Neural progenitor cell (in vitro differentiated cells): ENCODE data around the gene PCSK6. TPM values are rescaled to one million over a fixed set of nuclear protein-coding genes. Genes with fewer than 3 reads are reported as not detected.

Source experiments
- DNase-seq: peaks from one replicate; pipeline ENCODE4 v3.0.0-alpha.2; 2016; ENCODE audit warnings: low spot score
- H2AFZ ChIP-seq: fragments of 200-600 bp; sonication (generic); replicated peaks from 2 replicates; pipeline ENCODE4 v1.6.1; 2016; ENCODE audit warnings: antibody characterized with exemption
- H3F3A ChIP-seq: fragments of 200-600 bp; sonication (generic); 2 replicates; pipeline ENCODE4 v1.6.1; 2016; ENCODE audit warnings: antibody characterized with exemption, low read depth
- H3K27ac ChIP-seq: fragments of 200-600 bp; sonication (generic); 2 replicates; pipeline ENCODE4 v1.5.1; 2016; ENCODE audit warnings: mild to moderate bottlenecking
- H3K27me3 ChIP-seq: fragments of 200-600 bp; sonication (generic); 2 replicates; pipeline ENCODE4 v1.6.1; 2016; ENCODE audit warnings: mild to moderate bottlenecking, moderate library complexity
- H3K36me3 ChIP-seq: fragments of 200-600 bp; sonication (generic); 2 replicates; pipeline ENCODE4 v1.5.1; 2016
- H3K4me1 ChIP-seq: fragments of 200-600 bp; sonication (generic); 2 replicates; pipeline ENCODE4 v1.6.1; 2016; ENCODE audit warnings: mixed run types
- H3K4me2 ChIP-seq: fragments of 200-600 bp; sonication (generic); 2 replicates; pipeline ENCODE4 v1.6.1; 2016
- H3K4me3 ChIP-seq: fragments of 200-600 bp; sonication (generic); 2 replicates; pipeline ENCODE4 v1.5.1; 2016
- H3K79me2 ChIP-seq: fragments of 200-600 bp; sonication (generic); 2 replicates; pipeline ENCODE4 v1.6.1; 2016; ENCODE audit warnings: low read depth
- H3K9ac ChIP-seq: fragments of 200-600 bp; sonication (generic); 2 replicates; pipeline ENCODE4 v1.6.1; 2016
- H3K9me3 ChIP-seq: fragments of 200-600 bp; sonication (generic); 2 replicates; pipeline ENCODE4 v1.5.1; 2016; ENCODE audit warnings: low read depth
- H4K20me1 ChIP-seq: fragments of 200-600 bp; sonication (generic); 2 replicates; pipeline ENCODE4 v1.6.1; 2016; ENCODE audit warnings: low read depth
- H3K27ac Mint-ChIP-seq: 3 replicates; pipeline ENCODE4 v1.8.0; 2021; ENCODE audit warnings: mixed read lengths
- H3K27me3 Mint-ChIP-seq: 2 replicates; pipeline ENCODE4 v1.8.0; 2022; ENCODE audit warnings: low read depth, mild to moderate bottlenecking, inconsistent platforms, moderate library complexity, mixed read lengths; ENCODE audit not compliant: insufficient read depth
- H3K36me3 Mint-ChIP-seq: 3 replicates; pipeline ENCODE4 v1.8.0; 2021; ENCODE audit warnings: mixed read lengths
- H3K4me1 Mint-ChIP-seq: 3 replicates; pipeline ENCODE4 v1.8.0; 2021; ENCODE audit warnings: mixed read lengths
- H3K4me3 Mint-ChIP-seq: 3 replicates; pipeline ENCODE4 v1.8.0; 2021; ENCODE audit warnings: mild to moderate bottlenecking, moderate library complexity, mixed read lengths
- H3K9me3 Mint-ChIP-seq: 3 replicates; pipeline ENCODE4 v1.8.0; 2020; ENCODE audit warnings: mixed read lengths
- EZH2 ChIP-seq: fragments of 200-600 bp; sonication (generic); IDR thresholded peaks from 2 replicates; pipeline ENCODE4 v1.6.1; 2017; ENCODE audit warnings: antibody characterized with exemption, mild to moderate bottlenecking, moderate library complexity
- EZH2phosphoT487 ChIP-seq: fragments of 200-600 bp; sonication (generic); IDR thresholded peaks from 2 replicates; pipeline ENCODE4 v1.6.1; 2017; ENCODE audit warnings: antibody characterized with exemption
- total RNA-seq: library from RNA; depleted of rRNA; stranded (reverse); fragments of >200 nt; gene quantifications from 2 replicates; pipeline ENCODE4 v1.2.3, GENCODE V29; 2015; ENCODE audit warnings: low replicate concordance
- TF ChIP-seq, protein P1 (sequence below): fragments of 200-600 bp; sonication (generic); IDR thresholded peaks from 2 replicates; pipeline ENCODE4 v1.5.1; 2017; ENCODE audit warnings: antibody characterized with exemption, mild to moderate bottlenecking

PCSK6 gene
- total RNA-seq, 1 donor from 2014 or later, result 1.9 TPM

DNA sequence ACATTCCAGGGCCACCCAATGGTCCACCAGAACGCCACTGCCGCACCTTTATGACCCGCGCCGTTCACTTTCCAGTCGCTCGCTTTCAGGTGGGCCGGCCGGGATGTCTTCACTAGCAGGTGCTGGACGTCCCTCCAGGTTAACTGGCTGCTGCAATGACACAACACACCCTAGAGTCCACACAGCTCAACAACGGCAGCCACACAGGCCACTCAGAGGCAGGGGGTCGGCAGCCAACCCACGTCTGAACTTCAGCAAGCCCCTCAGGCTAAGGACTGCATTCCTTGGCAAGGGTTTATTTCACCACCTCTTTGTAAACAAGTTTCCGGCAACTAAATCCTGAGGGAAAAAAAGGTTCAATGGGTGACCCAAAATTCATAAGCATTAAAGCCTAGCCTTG lies 105.2 kb downstream of the PCSK6 start:
- Histone ChIP-seq H4K20me1 (no peaks in the 10 kb centered on the region), H3K4me3 (no peak overlapping the region), H3K4me1 (peaks cover 4% of the 10 kb centered on the region), H3K79me2 (no peaks in the 10 kb centered on the region), H2AFZ (no peak overlapping the region), H3K27me3 (no peaks in the 10 kb centered on the region), H3K36me3 (no peaks in the 10 kb centered on the region), H3F3A (no peaks in the 10 kb centered on the region), H3K9ac (no peak overlapping the region), H3K9me3 (no peaks in the 10 kb centered on the region), H3K4me2 (no peak overlapping the region), H3K27ac (no peak overlapping the region)
- Mint-ChIP-seq H3K27ac (no peak overlapping the region), H3K4me3 (no peak overlapping the region), H3K27me3 (peaks cover 9% of the 10 kb centered on the region), H3K9me3 (no peaks in the 10 kb centered on the region), H3K4me1 (peaks cover 4% of the 10 kb centered on the region), H3K36me3 (peaks cover 3% of the 10 kb centered on the region)
- TF ChIP-seq EZH2 (no peak), EZH2phosphoT487 (no peak)
- TF ChIP-seq, protein P1, sequence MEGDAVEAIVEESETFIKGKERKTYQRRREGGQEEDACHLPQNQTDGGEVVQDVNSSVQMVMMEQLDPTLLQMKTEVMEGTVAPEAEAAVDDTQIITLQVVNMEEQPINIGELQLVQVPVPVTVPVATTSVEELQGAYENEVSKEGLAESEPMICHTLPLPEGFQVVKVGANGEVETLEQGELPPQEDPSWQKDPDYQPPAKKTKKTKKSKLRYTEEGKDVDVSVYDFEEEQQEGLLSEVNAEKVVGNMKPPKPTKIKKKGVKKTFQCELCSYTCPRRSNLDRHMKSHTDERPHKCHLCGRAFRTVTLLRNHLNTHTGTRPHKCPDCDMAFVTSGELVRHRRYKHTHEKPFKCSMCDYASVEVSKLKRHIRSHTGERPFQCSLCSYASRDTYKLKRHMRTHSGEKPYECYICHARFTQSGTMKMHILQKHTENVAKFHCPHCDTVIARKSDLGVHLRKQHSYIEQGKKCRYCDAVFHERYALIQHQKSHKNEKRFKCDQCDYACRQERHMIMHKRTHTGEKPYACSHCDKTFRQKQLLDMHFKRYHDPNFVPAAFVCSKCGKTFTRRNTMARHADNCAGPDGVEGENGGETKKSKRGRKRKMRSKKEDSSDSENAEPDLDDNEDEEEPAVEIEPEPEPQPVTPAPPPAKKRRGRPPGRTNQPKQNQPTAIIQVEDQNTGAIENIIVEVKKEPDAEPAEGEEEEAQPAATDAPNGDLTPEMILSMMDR, result no peak
- no peak for DNase-seq

DNA sequence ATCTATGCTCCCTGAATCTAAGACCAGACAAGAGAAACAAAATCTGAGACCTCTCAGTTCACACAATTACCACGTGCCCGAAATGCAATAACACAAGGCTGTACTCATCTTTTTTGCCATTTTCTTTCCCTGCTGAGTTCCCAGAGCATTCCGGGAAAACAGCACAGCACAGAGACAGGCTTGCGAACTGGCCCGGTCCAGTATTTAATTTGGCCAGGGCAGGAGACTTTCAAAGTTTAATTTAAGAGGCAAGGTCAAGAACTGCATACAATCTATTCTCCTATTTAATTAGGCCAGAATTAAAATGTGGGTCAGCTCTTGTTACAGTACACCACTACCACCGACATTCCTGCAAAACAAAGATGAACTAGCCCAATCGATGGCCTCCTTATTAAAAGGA lies 107.0 kb downstream of the PCSK6 start:
- H3K36me3 ChIP-seq, result no peaks in the 10 kb centered on the region
- Mint-ChIP-seq H3K4me1 (peaks cover 7% of the 10 kb centered on the region), H3K4me3 (no peak overlapping the region), H3K9me3 (no peaks in the 10 kb centered on the region), H3K27me3 (peaks cover 9% of the 10 kb centered on the region), H3K36me3 (peaks cover 3% of the 10 kb centered on the region), H3K27ac (no peak overlapping the region)
- H3K27ac ChIP-seq, result no peak overlapping the region
- H3K4me2 ChIP-seq, result no peak overlapping the region
- H3F3A ChIP-seq, result no peaks in the 10 kb centered on the region
- H3K9ac ChIP-seq, result no peak overlapping the region
- no peak overlapping the region for H2AFZ ChIP-seq
- TF ChIP-seq EZH2, result no peak
- no peak for TF ChIP-seq EZH2phosphoT487
- TF ChIP-seq, protein P1, result no peak
- peaks cover 4% of the 10 kb centered on the region for H3K4me1 ChIP-seq
- no peaks in the 10 kb centered on the region for H3K9me3 ChIP-seq
- no peak overlapping the region for H3K4me3 ChIP-seq
- no peak for DNase-seq
- no peaks in the 10 kb centered on the region for H3K79me2 ChIP-seq
- no peaks in the 10 kb centered on the region for H4K20me1 ChIP-seq
- no peaks in the 10 kb centered on the region for H3K27me3 ChIP-seq

DNA sequence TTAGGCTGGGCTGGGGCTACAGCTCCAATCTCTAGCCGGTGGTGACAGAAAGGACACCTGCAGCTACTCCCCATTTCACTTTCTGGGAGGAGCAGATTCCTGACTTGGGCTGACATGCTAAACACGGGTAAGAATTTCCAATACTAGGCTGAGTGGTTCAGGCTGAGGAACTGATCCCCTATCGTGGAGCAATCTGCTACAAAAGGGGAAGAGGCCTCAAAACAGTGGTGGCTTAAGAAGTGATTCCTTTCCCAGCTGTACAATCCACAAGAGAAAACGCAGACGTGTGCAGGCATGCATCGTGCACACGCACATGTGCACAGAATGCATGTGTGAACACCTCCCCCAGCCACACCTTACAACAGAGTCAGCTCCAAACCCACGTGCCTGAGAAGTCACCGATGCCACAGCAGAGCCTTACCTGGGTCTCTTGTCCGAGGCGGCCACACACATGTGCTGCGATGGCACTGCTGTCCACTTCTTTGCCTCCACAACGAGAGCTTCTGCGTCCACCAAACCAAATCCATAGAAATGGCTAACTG lies 107.8 kb downstream of the PCSK6 start:
- Histone ChIP-seq H3K9me3 (no peaks in the 10 kb centered on the region), H3K27me3 (no peaks in the 10 kb centered on the region), H3K4me1 (peaks cover 4% of the 10 kb centered on the region), H2AFZ (no peak overlapping the region), H3K79me2 (no peaks in the 10 kb centered on the region), H3K4me2 (no peak overlapping the region), H3F3A (no peaks in the 10 kb centered on the region), H4K20me1 (no peaks in the 10 kb centered on the region), H3K27ac (no peak overlapping the region), H3K9ac (no peak overlapping the region), H3K36me3 (no peaks in the 10 kb centered on the region), H3K4me3 (no peak overlapping the region)
- TF ChIP-seq EZH2phosphoT487, result no peak
- TF ChIP-seq, protein P1, result no peak
- no peak for TF ChIP-seq EZH2
- Mint-ChIP-seq H3K27me3 (peaks cover 5% of the 10 kb centered on the region), H3K9me3 (no peaks in the 10 kb centered on the region), H3K36me3 (peaks cover 3% of the 10 kb centered on the region), H3K4me1 (peaks cover 7% of the 10 kb centered on the region), H3K4me3 (no peak overlapping the region), H3K27ac (no peak overlapping the region)
- no peak for DNase-seq
